Activated effector memory CD4-positive, alpha-beta T cell treated with anti-CD3 and anti-CD28 coated beads, Interleukin-2, amount 50 U/mL, for 16 hours (primary cell): ENCODE data around the gene S100A6.
"Not testable (repeated sequence)": the region's sequence is repeated elsewhere in the genome, so short reads cannot be mapped to it uniquely, and the experiment has no call there.

Source experiments
- DNase-seq: peaks from one replicate; pipeline ENCODE4 v3.0.0-alpha.2; 2020

The S100A6 gene

GRCh38 chr1:153535242-153536011 lies at the start of gene S100A6:
TSS of gene S100A6 (minus strand) at chr1:153535991. CDS start at chr1:153535339, 652 bp downstream.
- DNase-seq = peak; percentile 79

GRCh38 chr1:153585006-153585405 lies 49.2 kb upstream of the S100A6 start:
- DNase-seq = no peak

GRCh38 chr1:153583976-153584375 lies 48.2 kb upstream of the S100A6 start:
- no peak for DNase-seq

- not testable (repeated sequence) for DNase-seq
These were observed 47.7 kb upstream of the S100A6 start for GRCh38 chr1:153583514-153583913.

GRCh38 chr1:153582836-153583235 lies 47.0 kb upstream of the S100A6 start:
- DNase-seq = not testable (repeated sequence)

GRCh38 chr1:153578936-153579335 lies 43.1 kb upstream of the S100A6 start:
- no peak for DNase-seq

- DNase-seq = no peak
These were observed 42.7 kb upstream of the S100A6 start for GRCh38 chr1:153578490-153578889.

- no peak for DNase-seq
These were observed 41.8 kb upstream of the S100A6 start for GRCh38 chr1:153577624-153578051.

- no peak for DNase-seq
These were observed 41.3 kb upstream of the S100A6 start for GRCh38 chr1:153577138-153577537.

GRCh38 chr1:153575497-153575896 lies 39.7 kb upstream of the S100A6 start:
- DNase-seq = not testable (repeated sequence)

- not testable (repeated sequence) for DNase-seq
These were observed 39.3 kb upstream of the S100A6 start for GRCh38 chr1:153575081-153575491.

- no peak for DNase-seq
These were observed 37.6 kb upstream of the S100A6 start for GRCh38 chr1:153573351-153573750.

GRCh38 chr1:153572569-153573015 lies 36.8 kb upstream of the S100A6 start:
- peak; percentile 80 for DNase-seq

- DNase-seq = no peak
These were observed 35.9 kb upstream of the S100A6 start for GRCh38 chr1:153571706-153572105.

GRCh38 chr1:153570874-153571273 lies 35.1 kb upstream of the S100A6 start:
- DNase-seq = no peak

- DNase-seq = no peak
These were observed 33.7 kb upstream of the S100A6 start for GRCh38 chr1:153569465-153569864.

GRCh38 chr1:153568367-153569099 lies 32.7 kb upstream of the S100A6 start:
- DNase-seq = peak; percentile 92

- peak; percentile 79 for DNase-seq
These were observed 32.0 kb upstream of the S100A6 start for GRCh38 chr1:153567621-153568366.

GRCh38 chr1:153566414-153567371 lies 30.9 kb upstream of the S100A6 start:
- peak; percentile 95 for DNase-seq

GRCh38 chr1:153565529-153566374 lies 30.0 kb upstream of the S100A6 start, which contains the start of gene S100A2:
TSS of gene S100A2 (minus strand) at chr1:153565844. CDS start at chr1:153563877, 1,967 bp downstream.
- DNase-seq = peak; percentile 82

GRCh38 chr1:153563991-153564390 lies 28.2 kb upstream of the S100A6 start:
- no peak for DNase-seq
